GM12878 (cell line): Measurements from ENCODE around the gene KCNC4. TPM values are rescaled to one million over a fixed set of nuclear protein-coding genes. Genes with fewer than 3 reads are reported as not detected.

Experiments used
- ATAC-seq: fragments of 200-7000 bp; cut with Tn5 transposase; 3 replicates; pipeline ENCODE4 v1.9.1; 2020; ENCODE audit warnings: mild to moderate bottlenecking, moderate library complexity
- BruUV-seq: library from RNA; stranded (reverse); fragments of 400-500 nt; replicated peaks from 2 replicates; lab custom pipeline; 2021; lab: Mats Ljungman, UMichigan
- CTCF ChIA-PET: fragments of 300-600 bp; sonication (Branson Sonifier 250); formaldehyde crosslinking; extraction: SDS; loops from one replicate; lab custom pipeline; 2021; ENCODE audit warnings: inconsistent platforms; lab: Yijun Ruan, JAX
- POLR2A ChIA-PET: fragments of 350-600 bp; formaldehyde crosslinking; extraction: SDS; loops from one replicate; lab custom pipeline; 2021; ENCODE audit warnings: inconsistent platforms; lab: Charles Lee
- RAD21 ChIA-PET: fragments of 300-600 bp; sonication (Branson Sonifier 250); formaldehyde crosslinking; loops from one replicate; lab custom pipeline; 2023; ENCODE audit warnings: antibody characterized with exemption; ENCODE audit not compliant: unreplicated experiment; lab: Charles Lee
- SMC1A ChIA-PET: fragments of 300-600 bp; sonication (Branson Sonifier 250); formaldehyde crosslinking; loops from one replicate; lab custom pipeline; 2023; ENCODE audit not compliant: unreplicated experiment, uncharacterized antibody; lab: Charles Lee
- DNase-seq: peaks from one replicate; pipeline ENCODE4 v3.0.0-alpha.2; 2011; ENCODE audit warnings: low read depth, low spot score
- FAIRE-seq: peaks from 3 replicates; lab custom pipeline; 2011; peaks lifted over from hg19 to GRCh38; lab: Jason Lieb, UNC
- H2AFZ ChIP-seq: 2 replicates; pipeline ENCODE4 v1.6.0; 2011; ENCODE audit warnings: low read depth, low read length, control low read depth; ENCODE audit not compliant: control insufficient read depth
- H3K27ac ChIP-seq: 2 replicates; pipeline ENCODE4 v1.5.1; 2011; ENCODE audit warnings: control low read depth; ENCODE audit not compliant: control insufficient read depth, insufficient read depth
- H3K27me3 ChIP-seq, 2 experiments: replicated peaks in 1 of 2; 2 replicates each; pipeline versions ENCODE4 v1.6.0 to v1.6.1; 2011; ENCODE audit warnings: low read length in 1 of 2; ENCODE audit not compliant: control insufficient read depth in 2 of 2, insufficient read depth in 2 of 2
- H3K36me3 ChIP-seq, 2 experiments: 2 replicates each; pipeline ENCODE4 v1.5.1; 2011; ENCODE audit warnings: low read length in 1 of 2; ENCODE audit not compliant: control insufficient read depth in 2 of 2, insufficient read depth in 2 of 2
- H3K4me1 ChIP-seq: 2 replicates; pipeline ENCODE4 v1.6.1; 2011; ENCODE audit warnings: mild to moderate bottlenecking, low read length, moderate library complexity, mixed read lengths; ENCODE audit not compliant: control insufficient read depth, insufficient read depth
- H3K4me2 ChIP-seq: 2 replicates; pipeline ENCODE4 v1.6.0; 2011; ENCODE audit warnings: control low read depth; ENCODE audit not compliant: control insufficient read depth, insufficient read depth
- H3K4me3 ChIP-seq: fragments of 200-600 bp; sonication (generic); 2 replicates; pipeline ENCODE4 v1.5.1; 2016
- H3K79me2 ChIP-seq: 2 replicates; pipeline ENCODE4 v1.6.0; 2011; ENCODE audit warnings: low read length; ENCODE audit not compliant: control insufficient read depth, insufficient read depth
- H3K9ac ChIP-seq: 2 replicates; pipeline ENCODE4 v1.8.0; 2011; ENCODE audit warnings: low read length, control low read depth, mixed read lengths; ENCODE audit not compliant: control insufficient read depth, insufficient read depth
- H3K9me3 ChIP-seq: replicated peaks from 3 replicates; pipeline ENCODE4 v1.5.1; 2011; ENCODE audit warnings: mild to moderate bottlenecking, low read length; ENCODE audit not compliant: control insufficient read depth, insufficient read depth
- H4K20me1 ChIP-seq: 2 replicates; pipeline ENCODE4 v1.6.0; 2011; ENCODE audit not compliant: control insufficient read depth, insufficient read depth
- BACH1 ChIP-seq: fragments of 450-650 bp; IDR thresholded peaks from 2 replicates; pipeline ENCODE4 v1.6.1; 2017; ENCODE audit warnings: mild to moderate bottlenecking, borderline replicate concordance
- BCL11A ChIP-seq: IDR thresholded peaks from 2 replicates; pipeline ENCODE4 v1.6.1; 2011; ENCODE audit warnings: low read depth, low read length
- BRCA1 ChIP-seq: IDR thresholded peaks from 2 replicates; pipeline ENCODE4 v1.6.1; 2011; ENCODE audit warnings: low read depth, low read length, improper control_type of control experiment
- CHD4 ChIP-seq: fragments of 200-600 bp; sonication (generic); IDR thresholded peaks from 2 replicates; pipeline ENCODE4 v1.6.1; 2016; ENCODE audit warnings: mild to moderate bottlenecking
- FOXM1 ChIP-seq: IDR thresholded peaks from 2 replicates; pipeline ENCODE4 v1.6.1; 2012; ENCODE audit warnings: low read depth, mild to moderate bottlenecking, inconsistent platforms, low read length, moderate library complexity
- GABPA ChIP-seq: IDR thresholded peaks from 2 replicates; pipeline ENCODE4 v1.6.1; 2014; ENCODE audit warnings: antibody characterized with exemption, low read depth, mild to moderate bottlenecking, inconsistent platforms
- GATAD2B ChIP-seq: fragments of 450-650 bp; conservative IDR thresholded peaks from 2 replicates; pipeline ENCODE4 v1.6.1; 2017; ENCODE audit warnings: low read depth, mild to moderate bottlenecking, moderate library complexity
- HDGF ChIP-seq: fragments of 450-650 bp; IDR thresholded peaks from 2 replicates; pipeline ENCODE4 v1.6.1; 2016; ENCODE audit warnings: antibody characterized with exemption
- NBN ChIP-seq: fragments of 450-650 bp; IDR thresholded peaks from 2 replicates; pipeline ENCODE4 v1.6.1; 2016
- NR2C1 ChIP-seq: fragments of 450-650 bp; IDR thresholded peaks from 2 replicates; pipeline ENCODE4 v1.6.1; 2017; ENCODE audit warnings: antibody characterized with exemption, mild to moderate bottlenecking, moderate library complexity
- RAD21 ChIP-seq: IDR thresholded peaks from 2 replicates; pipeline ENCODE4 v1.6.1; 2011; ENCODE audit warnings: mild to moderate bottlenecking, low read depth, low read length, moderate library complexity; ENCODE audit not compliant: insufficient read depth
- RELA ChIP-seq: fragments of 450-650 bp; IDR thresholded peaks from 2 replicates; pipeline ENCODE4 v1.8.0; 2014; ENCODE audit warnings: borderline replicate concordance; ENCODE audit not compliant: partially characterized antibody
- RELB ChIP-seq: fragments of 450-650 bp; IDR thresholded peaks from 2 replicates; pipeline ENCODE4 v1.6.1; 2017; ENCODE audit warnings: low read depth, mild to moderate bottlenecking, moderate library complexity
- RFX5 ChIP-seq: IDR thresholded peaks from 2 replicates; pipeline ENCODE4 v1.6.1; 2011; ENCODE audit warnings: low read depth, low read length, improper control_type of control experiment
- RUNX3 ChIP-seq: IDR thresholded peaks from 2 replicates; pipeline ENCODE4 v1.6.1; 2012; ENCODE audit warnings: low read length, inconsistent platforms
- ZBTB4 ChIP-seq: fragments of 450-650 bp; formaldehyde crosslinking; IDR thresholded peaks from 2 replicates; pipeline ENCODE4 v1.4.0; 2022; ENCODE audit warnings: mild to moderate bottlenecking, moderate library complexity
- WGBS: methylation state at CpG from one replicate; pipeline ENCODE4 v1.1.6; 2016; ENCODE audit warnings: low lambda C conversion rate; ENCODE audit not compliant: insufficient replicate concordance, insufficient coverage; ENCODE audit errors: missing lambda C conversion rate; 5-methylcytosine and 5-hydroxymethylcytosine counted together
- in situ Hi-C: fragments of 300-500 bp; cut with MboI; formaldehyde crosslinking; loops from 9 replicates; pipeline ENCODE4 v1.14.3; 2018; ENCODE audit warnings: mixed read lengths
- intact Hi-C: fragments of 100-400 bp; cut with micrococcal nuclease; formaldehyde crosslinking; loops from one replicate; pipeline ENCODE4 v1.14.2; 2022; ENCODE audit not compliant: unreplicated experiment
- polyA plus RNA-seq, 11 experiments: library from polyadenylated mRNA; depleted of rRNA in 4 of 11; unstranded in 6 of 11; stranded (reverse) in 5 of 11; fragments of >200 nt; fragmentation: Nextera tagmentation in 4 of 11; fragmentation: Illumina TruSeq in 1 of 11; extraction: Ambion mirVana in 4 of 11; extraction: Trizol in 1 of 11; gene quantifications; 1 replicate in 1 of 11; 2 replicates in 10 of 11; pipeline versions ENCODE4 v1.2.1 to v1.2.3, GENCODE V29; 2011 to 2016; ENCODE audit warnings: inconsistent platforms in 2 of 11, missing spikeins in 2 of 11, low read depth in 1 of 11
- total RNA-seq, 4 experiments: library from RNA; depleted of rRNA in 3 of 4; stranded (reverse); fragments of >200 nt in 3 of 4; fragmentation: Illumina TruSeq in 1 of 4; extraction: Trizol in 1 of 4; gene quantifications; 2 replicates each; pipeline versions ENCODE4 v1.2.1 to v1.2.3, GENCODE V29; 2013 to 2021

KCNC4 gene
- total and polyA plus RNA-seq, 10 of the 15 experiments (the other 5 are each of a cell fraction or from before 2014, with no cell fraction given), result 0.06 to 1.7 (median 0.36) TPM

GRCh38 chr1:110170766-110171733 is 39.1 kb upstream of the KCNC4 start:
- CTCF ChIA-PET, result no interaction called here
- RAD21 ChIA-PET, result no interaction called here
- H3K4me3 ChIP-seq, result no peak overlapping the region
- TF ChIP-seq RELB (no peak), RELA (no peak), BACH1 (no peak), RAD21 (no peak), BRCA1 (no peak), NBN (no peak), CHD4 (no peak), ZBTB4 (no peak), GABPA (no peak), NR2C1 (no peak), HDGF (no peak), RUNX3 (no peak), RFX5 (no peak), FOXM1 (no peak), BCL11A (no peak), GATAD2B (no peak)
- ATAC-seq (no peak), DNase-seq (no peak), FAIRE-seq (no peak)
- H3K9ac ChIP-seq, result no peak overlapping the region
- intact Hi-C loops (no loop called here), in situ Hi-C loops (no loop called here)
- H3K27me3 ChIP-seq, result peaks cover 0 to 3% of the 10 kb centered on the region in 2 experiments; a peak in 3 of 4 replicates
- H3K4me1 ChIP-seq, result no peaks in the 10 kb centered on the region
- SMC1A ChIA-PET, result no interaction called here
- H2AFZ ChIP-seq, result no peak overlapping the region
- H3K9me3 ChIP-seq, result no peaks in the 10 kb centered on the region
- no peak overlapping the region for H3K27ac ChIP-seq
- POLR2A ChIA-PET, result no interaction called here
- H3K4me2 ChIP-seq, result no peak overlapping the region
- no peaks in the 10 kb centered on the region for H3K36me3 ChIP-seq
- H3K79me2 ChIP-seq, result no peaks in the 10 kb centered on the region
- H4K20me1 ChIP-seq, result no peaks in the 10 kb centered on the region
- BruUV-seq, result no TSS peak
- WGBS, result 26% methylated on average over 13 of the region's 13 CpGs
